Measurements from ENCODE around the gene CLEC17A.
"Not testable (repeated sequence)": the region's sequence is repeated elsewhere in the genome, so short reads cannot be mapped to it uniquely, and the experiment has no call there.

Gene CLEC17A

GRCh38 chr19:14580623-14581237 is 2.2 kb upstream of the CLEC17A start:
- peak in 1 of 2 donors; percentile 52 for DNase-seq (ENCODE audit: low read depth in 2 of 2)

GRCh38 chr19:14584372-14584771 is 1.5 kb downstream of the CLEC17A start:
- not testable (repeated sequence) for DNase-seq (ENCODE audit: low read depth in 2 of 2)

GRCh38 chr19:14585187-14585586 is 2.3 kb downstream of the CLEC17A start:
- DNase-seq (ENCODE audit: low read depth in 2 of 2) = peak in 1 of 2 donors; percentile 18

GRCh38 chr19:14589433-14589832 is 6.5 kb downstream of the CLEC17A start:
- DNase-seq (ENCODE audit: low read depth in 2 of 2) = not testable (repeated sequence)

GRCh38 chr19:14595558-14595957 is 12.7 kb downstream of the CLEC17A start:
- DNase-seq (ENCODE audit: low read depth in 2 of 2) = no peak

- DNase-seq (ENCODE audit: low read depth in 2 of 2) = no peak
Measured at GRCh38 chr19:14599548-14600147, 16.8 kb downstream of the CLEC17A start.

- DNase-seq (ENCODE audit: low read depth in 2 of 2) = no peak
Measured at GRCh38 chr19:14603990-14604387, 21.1 kb downstream of the CLEC17A start.

GRCh38 chr19:14606627-14607026 is 23.7 kb downstream of the CLEC17A start:
- DNase-seq (ENCODE audit: low read depth in 2 of 2) = no peak

- no peak for DNase-seq (ENCODE audit: low read depth in 2 of 2)
Measured at GRCh38 chr19:14611051-14611450, 28.2 kb downstream of the CLEC17A start.

- not testable (repeated sequence) for DNase-seq (ENCODE audit: low read depth in 2 of 2)
Measured at GRCh38 chr19:14612242-14612641, 29.4 kb downstream of the CLEC17A start.

- no peak for DNase-seq (ENCODE audit: low read depth in 2 of 2)
Measured at GRCh38 chr19:14612657-14613056, 29.8 kb downstream of the CLEC17A start.

GRCh38 chr19:14613399-14614098 is 30.7 kb downstream of the CLEC17A start:
- not testable (repeated sequence) for DNase-seq (ENCODE audit: low read depth in 2 of 2)

GRCh38 chr19:14614099-14614412 is 31.2 kb downstream of the CLEC17A start:
- DNase-seq (ENCODE audit: low read depth in 2 of 2) = no peak

- no peak for DNase-seq (ENCODE audit: low read depth in 2 of 2)
Measured at GRCh38 chr19:14615623-14616022, 32.7 kb downstream of the CLEC17A start.

GRCh38 chr19:14616407-14616806 is 33.5 kb downstream of the CLEC17A start:
- DNase-seq (ENCODE audit: low read depth in 2 of 2) = no peak

GRCh38 chr19:14619404-14619803 is 36.5 kb downstream of the CLEC17A start:
- DNase-seq (ENCODE audit: low read depth in 2 of 2) = no peak

GRCh38 chr19:14624491-14624890 is 41.6 kb downstream of the CLEC17A start:
- not testable (repeated sequence) for DNase-seq (ENCODE audit: low read depth in 2 of 2)

- no peak for DNase-seq (ENCODE audit: low read depth in 2 of 2)
Measured at GRCh38 chr19:14629557-14629956, 46.7 kb downstream of the CLEC17A start.

GRCh38 chr19:14632286-14632685 is 49.4 kb downstream of the CLEC17A start:
- no peak for DNase-seq (ENCODE audit: low read depth in 2 of 2)

GRCh38 chr19:14639536-14640277 is 56.8 kb downstream of the CLEC17A start:
- DNase-seq (ENCODE audit: low read depth in 2 of 2) = no peak

GRCh38 chr19:14648506-14648905 is 65.6 kb downstream of the CLEC17A start:
- DNase-seq (ENCODE audit: low read depth in 2 of 2) = no peak

- no peak for DNase-seq (ENCODE audit: low read depth in 2 of 2)
Measured at GRCh38 chr19:14649020-14649419, 66.1 kb downstream of the CLEC17A start.

- DNase-seq (ENCODE audit: low read depth in 2 of 2) = no peak
Measured at GRCh38 chr19:14650161-14650560, 67.3 kb downstream of the CLEC17A start.

Data from stimulated activated CD8-positive, alpha-beta memory T cell treated with anti-CD3 and anti-CD28 coated beads, Interleukin-2, amount 100 ng/mL, for 48 hours (primary cell).